Gastrocnemius medialis (tissue), 4 donors: ENCODE results near the gene KRTAP10-4.

ENCODE experiments used
- POLR2A ChIP-seq, 2 donors: fragments of 450-650 bp; IDR thresholded peaks; one replicate each; pipeline ENCODE4 v1.6.1; 2017; ENCODE audit warnings: antibody characterized with exemption in 2 of 2, mild to moderate bottlenecking in 2 of 2, moderate library complexity in 2 of 2
- TF ChIP-seq, protein P1 (sequence below), 5 experiments: fragments of 450-650 bp in 3 of 5; fragments of 200-600 bp in 2 of 5; sonication (generic) in 2 of 5; IDR thresholded peaks in 4 of 5; conservative IDR thresholded peaks in 1 of 5; 1 replicate in 4 of 5; 2 replicates in 1 of 5; pipeline ENCODE4 v1.5.1; 2016 to 2019; ENCODE audit warnings: antibody characterized with exemption in 5 of 5, mild to moderate bottlenecking in 3 of 5, moderate library complexity in 3 of 5

DNA sequence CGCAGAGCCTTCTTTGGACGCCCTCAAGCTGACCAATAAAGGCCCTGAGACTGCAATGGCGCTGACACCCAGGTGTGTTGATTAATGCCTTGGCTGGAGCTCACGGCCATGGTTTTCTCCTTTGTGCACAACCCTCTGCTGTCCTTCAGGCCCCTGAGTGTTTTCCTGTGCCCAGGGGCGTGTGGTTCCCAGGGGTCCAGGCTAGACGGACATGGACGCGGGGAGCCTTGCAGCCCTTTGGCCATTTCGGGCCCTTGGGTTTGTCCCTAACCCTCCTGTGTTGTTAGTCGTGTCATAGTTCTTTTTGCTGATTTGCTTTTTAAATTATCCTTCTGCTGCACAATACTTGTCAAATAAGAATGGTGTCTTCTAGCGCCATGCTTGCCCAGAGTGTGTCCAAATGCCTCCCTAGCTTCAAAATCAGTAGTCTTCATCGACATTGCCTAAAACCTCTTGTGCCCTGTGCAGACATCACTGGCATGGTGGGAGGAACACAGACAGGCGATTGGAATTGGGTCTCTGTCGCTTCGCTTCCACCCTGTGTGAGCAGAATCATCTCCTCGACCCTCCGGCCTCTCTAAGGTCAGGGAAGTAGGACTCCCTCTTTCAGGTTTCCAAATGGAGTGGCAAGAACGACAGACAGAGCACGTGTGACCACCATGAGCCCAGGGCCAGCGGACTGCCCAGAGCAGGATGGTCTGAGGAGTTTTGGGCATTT is 1.9 kb downstream of the KRTAP10-4 start:
- no peak for TF ChIP-seq POLR2A (IDR thresholded peaks at IDR 0.05)
- TF ChIP-seq, protein P1, sequence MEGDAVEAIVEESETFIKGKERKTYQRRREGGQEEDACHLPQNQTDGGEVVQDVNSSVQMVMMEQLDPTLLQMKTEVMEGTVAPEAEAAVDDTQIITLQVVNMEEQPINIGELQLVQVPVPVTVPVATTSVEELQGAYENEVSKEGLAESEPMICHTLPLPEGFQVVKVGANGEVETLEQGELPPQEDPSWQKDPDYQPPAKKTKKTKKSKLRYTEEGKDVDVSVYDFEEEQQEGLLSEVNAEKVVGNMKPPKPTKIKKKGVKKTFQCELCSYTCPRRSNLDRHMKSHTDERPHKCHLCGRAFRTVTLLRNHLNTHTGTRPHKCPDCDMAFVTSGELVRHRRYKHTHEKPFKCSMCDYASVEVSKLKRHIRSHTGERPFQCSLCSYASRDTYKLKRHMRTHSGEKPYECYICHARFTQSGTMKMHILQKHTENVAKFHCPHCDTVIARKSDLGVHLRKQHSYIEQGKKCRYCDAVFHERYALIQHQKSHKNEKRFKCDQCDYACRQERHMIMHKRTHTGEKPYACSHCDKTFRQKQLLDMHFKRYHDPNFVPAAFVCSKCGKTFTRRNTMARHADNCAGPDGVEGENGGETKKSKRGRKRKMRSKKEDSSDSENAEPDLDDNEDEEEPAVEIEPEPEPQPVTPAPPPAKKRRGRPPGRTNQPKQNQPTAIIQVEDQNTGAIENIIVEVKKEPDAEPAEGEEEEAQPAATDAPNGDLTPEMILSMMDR (IDR thresholded peaks at IDR 0.05 in 4 of 5, conservative IDR thresholded peaks at IDR 0.05 in 1 of 5), result no peak
